K562 (cell line): ENCODE results near the gene MMD2.

Experiments used
- ARNT ChIP-seq, 2 experiments: fragments of 450-650 bp; IDR thresholded peaks; 2 replicates each; pipeline ENCODE4 v1.6.1; 2016; ENCODE audit warnings: mild to moderate bottlenecking in 1 of 2
- ATF1 ChIP-seq, 2 experiments: fragments of 450-650 bp in 1 of 2; IDR thresholded peaks; 2 replicates each; pipeline ENCODE4 v1.6.1; 2016; ENCODE audit warnings: missing compliant biosample characterization in 1 of 2, missing genetic modification characterization in 1 of 2
- EZH2 ChIP-seq: IDR thresholded peaks from 2 replicates; pipeline ENCODE4 v1.6.1; 2012; ENCODE audit warnings: low read depth, mild to moderate bottlenecking, inconsistent platforms, low read length, borderline replicate concordance
- HMG20B ChIP-seq: fragments of 250-450 bp; sonication (Bioruptor Pico); IDR thresholded peaks from 2 replicates; pipeline ENCODE4 v1.5.0; 2021; ENCODE audit warnings: mild to moderate bottlenecking
- HOXB6 ChIP-seq: fragments of 250-450 bp; sonication (Bioruptor Pico); IDR thresholded peaks from 2 replicates; pipeline ENCODE4 v1.5.1; 2022; ENCODE audit warnings: mild to moderate bottlenecking, borderline replicate concordance
- MEF2A ChIP-seq: IDR thresholded peaks from 2 replicates; pipeline ENCODE4 v1.6.1; 2011; ENCODE audit warnings: low read depth, mild to moderate bottlenecking, low read length, moderate library complexity; ENCODE audit not compliant: control insufficient read depth
- NFYB ChIP-seq: IDR thresholded peaks from 2 replicates; pipeline ENCODE4 v1.6.1; 2011; ENCODE audit warnings: mild to moderate bottlenecking, moderate library complexity; ENCODE audit not compliant: insufficient read length; ENCODE audit errors: extremely low read depth
- POLR2AphosphoS5 ChIP-seq: IDR thresholded peaks from 2 replicates; pipeline ENCODE4 v1.6.1; 2011; ENCODE audit warnings: mild to moderate bottlenecking, low read depth, low read length, moderate library complexity; ENCODE audit not compliant: control insufficient read depth, insufficient read depth
- REST ChIP-seq, 2 experiments: fragments of 450-650 bp; formaldehyde crosslinking in 1 of 2; IDR thresholded peaks; 2 replicates each; pipeline versions ENCODE4 v1.4.0 to v1.6.1; 2014 to 2020; ENCODE audit warnings: mild to moderate bottlenecking in 2 of 2, borderline replicate concordance in 1 of 2, low read depth in 1 of 2
- RNF2 ChIP-seq: sonication (generic); IDR thresholded peaks from 2 replicates; pipeline ENCODE4 v1.6.1; 2016
- ZNF707 ChIP-seq: fragments of 250-450 bp; sonication (Bioruptor Pico); conservative IDR thresholded peaks from 2 replicates; pipeline ENCODE4 v1.8.0; 2022; ENCODE audit warnings: inconsistent platforms, mild to moderate bottlenecking, moderate library complexity
- TF ChIP-seq, protein P1 (sequence below): sonication (generic); formaldehyde crosslinking; IDR thresholded peaks from 2 replicates; pipeline ENCODE4 v1.8.1; 2023; ENCODE audit warnings: mild to moderate bottlenecking, missing genetic modification reagents

DNA sequence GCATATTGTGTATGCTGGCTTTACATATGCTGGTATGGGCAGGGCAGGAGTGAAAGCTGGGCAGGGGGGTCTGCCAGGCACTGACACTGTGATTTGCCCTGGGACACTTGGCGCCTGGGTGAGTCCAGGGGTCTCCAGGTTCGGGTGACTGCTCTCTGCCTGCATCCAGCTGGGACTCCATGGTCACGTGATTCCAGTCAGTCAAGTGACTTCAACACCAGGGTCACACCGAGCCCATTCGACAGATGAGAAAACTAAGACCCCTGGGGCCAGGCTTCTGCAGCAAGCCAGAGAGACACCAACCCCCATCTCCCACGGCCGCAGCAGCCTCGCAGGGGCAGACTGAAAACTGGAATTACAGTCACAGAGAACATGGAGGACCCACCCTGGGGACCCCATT lies 30.0 kb downstream of the MMD2 start:
- TF ChIP-seq REST (IDR thresholded peaks at IDR 0.05; ENCODE audit: borderline replicate concordance) (no peak), REST (CRISPR knock-in tag; IDR thresholded peaks at IDR 0.05; ENCODE audit: low read depth) (no peak), NFYB (no peak), ZNF707 (CRISPR knock-in tag) (no peak), EZH2 (no peak), HMG20B (no peak), RNF2 (no peak), MEF2A (no peak), ARNT (IDR thresholded peaks at IDR 0.05) (no peak), POLR2AphosphoS5 (no peak), ATF1 (CRISPR knock-in tag; IDR thresholded peaks at IDR 0.05) (no peak), ATF1 (tag; IDR thresholded peaks at IDR 0.05) (no peak), HOXB6 (CRISPR knock-in tag) (no peak)
- TF ChIP-seq, protein P1, sequence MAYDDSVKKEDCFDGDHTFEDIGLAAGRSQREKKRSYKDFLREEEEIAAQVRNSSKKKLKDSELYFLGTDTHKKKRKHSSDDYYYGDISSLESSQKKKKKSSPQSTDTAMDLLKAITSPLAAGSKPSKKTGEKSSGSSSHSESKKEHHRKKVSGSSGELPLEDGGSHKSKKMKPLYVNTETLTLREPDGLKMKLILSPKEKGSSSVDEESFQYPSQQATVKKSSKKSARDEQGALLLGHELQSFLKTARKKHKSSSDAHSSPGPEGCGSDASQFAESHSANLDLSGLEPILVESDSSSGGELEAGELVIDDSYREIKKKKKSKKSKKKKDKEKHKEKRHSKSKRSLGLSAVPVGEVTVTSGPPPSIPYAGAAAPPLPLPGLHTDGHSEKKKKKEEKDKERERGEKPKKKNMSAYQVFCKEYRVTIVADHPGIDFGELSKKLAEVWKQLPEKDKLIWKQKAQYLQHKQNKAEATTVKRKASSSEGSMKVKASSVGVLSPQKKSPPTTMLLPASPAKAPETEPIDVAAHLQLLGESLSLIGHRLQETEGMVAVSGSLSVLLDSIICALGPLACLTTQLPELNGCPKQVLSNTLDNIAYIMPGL (CRISPR knock-in tag) = no peak
